Right lobe of liver (tissue), 6 donors: ENCODE data around the gene UNC5C. TPM values are rescaled to one million over a fixed set of nuclear protein-coding genes. Genes with fewer than 3 reads are reported as not detected.

ENCODE experiments used
- ATAC-seq, 4 donors: fragments of 200-7000 bp; cut with Tn5 transposase; one replicate each; pipeline ENCODE4 v1.9.1; 2020; ENCODE audit warnings: mild to moderate bottlenecking in 4 of 4, moderate library complexity in 4 of 4
- DNase-seq, 3 donors: peaks; one replicate each; pipeline ENCODE4 v3.0.0-alpha.2; 2020
- H3K27ac ChIP-seq, 3 donors: fragments of 200-600 bp; one replicate each; pipeline ENCODE4 v1.8.0; 2022
- H3K27me3 ChIP-seq, 2 donors: fragments of 200-600 bp; one replicate each; pipeline ENCODE4 v1.8.0; 2022
- H3K36me3 ChIP-seq, 4 donors: fragments of 200-600 bp; sonication (generic) in 1 of 4; one replicate each; pipeline versions ENCODE4 v1.5.1 to v1.8.0; 2017 to 2022; ENCODE audit warnings: control low read depth in 1 of 4
- H3K4me1 ChIP-seq, 4 donors: fragments of 200-600 bp; sonication (generic) in 1 of 4; one replicate each; pipeline versions ENCODE4 v1.5.1 to v1.8.0; 2017 to 2022; ENCODE audit warnings: control low read depth in 1 of 4
- H3K4me3 ChIP-seq, 3 donors: fragments of 200-600 bp; one replicate each; pipeline ENCODE4 v1.8.0; 2022
- H3K9me3 ChIP-seq, 4 donors: fragments of 200-600 bp; sonication (generic) in 1 of 4; one replicate each; pipeline versions ENCODE4 v1.5.1 to v1.8.0; 2017 to 2022; ENCODE audit warnings: control low read depth in 1 of 4
- CTCF ChIP-seq, 4 donors: fragments of 200-600 bp in 3 of 4; fragments of 450-650 bp in 1 of 4; IDR thresholded peaks; one replicate each; pipeline versions ENCODE4 v1.5.1 to v1.8.0; 2016 to 2022; ENCODE audit warnings: antibody characterized with exemption in 4 of 4, mild to moderate bottlenecking in 2 of 4
- POLR2A ChIP-seq: fragments of 450-650 bp; IDR thresholded peaks from one replicate; pipeline ENCODE4 v1.6.1; 2017; ENCODE audit warnings: antibody characterized with exemption, mild to moderate bottlenecking
- WGBS: methylation state at CpG from one replicate; pipeline ENCODE4 v1.1.6; 2018; ENCODE audit warnings: low coverage, low lambda C conversion rate; ENCODE audit not compliant: insufficient coverage; ENCODE audit errors: missing lambda C conversion rate; 5-methylcytosine and 5-hydroxymethylcytosine counted together
- intact Hi-C, 2 donors: fragments of 100-400 bp; cut with DNase I; formaldehyde crosslinking; loops; one replicate each; pipeline versions ENCODE4 v1.11.2 to v1.14.1; 2022
- total RNA-seq, 6 experiments: library from RNA; depleted of rRNA in 2 of 6; stranded (reverse); fragments of >200 nt in 2 of 6; fragmentation: NEBNext Ultra II Directional in 3 of 6; extraction: Animal tissue kit (Norgen Biotek cat#: 25700) in 3 of 6; gene quantifications; one replicate each; pipeline versions ENCODE4 v1.1.0 to v1.2.4, GENCODE V29; 2016 to 2023
- donor health status: DM: no; HTN: yes; CAD: no.
- donor health status: DM: no; HTN: no; CAD: no.
- donor health status: DM: no; HTN: no; CAD: no.
- donor health status: DM: no; HTN: yes; CAD: no.
- donor health status: DM: no; HTN: yes; CAD: no.

Gene UNC5C
- total RNA-seq, 6 experiments from 2014 or later: 0.50 to 0.71 (median 0.63) TPM

- no peak overlapping the region for H3K4me3 ChIP-seq
- no peaks in the 10 kb centered on the region for H3K9me3 ChIP-seq
- peak in 1 of 4 donors; percentile 95 for ATAC-seq
- TF ChIP-seq POLR2A: no peak
- TF ChIP-seq CTCF (IDR thresholded peaks at IDR 0.05): no peak
- no peak overlapping the region for H3K27ac ChIP-seq
- H3K4me1 ChIP-seq: no peaks in the 10 kb centered on the region
- no peak for DNase-seq
- WGBS: 36% methylated on average over 1 of the region's 1 CpG
- intact Hi-C loops: no loop called here
- H3K36me3 ChIP-seq: no peaks in the 10 kb centered on the region
- H3K27me3 ChIP-seq: no peaks in the 10 kb centered on the region
Observed at GRCh38 chr4:95284655-95285054, 264.1 kb downstream of the UNC5C start.

GRCh38 chr4:95283320-95283719 lies 265.5 kb downstream of the UNC5C start:
- DNase-seq: no peak
- Histone ChIP-seq H3K36me3 (no peaks in the 10 kb centered on the region), H3K4me1 (no peaks in the 10 kb centered on the region), H3K27ac (no peak overlapping the region), H3K4me3 (no peak overlapping the region), H3K9me3 (no peaks in the 10 kb centered on the region), H3K27me3 (no peaks in the 10 kb centered on the region)
- WGBS: 66% methylated on average over 10 of the region's 10 CpGs
- intact Hi-C loops: no loop called here
- no peak for ATAC-seq
- TF ChIP-seq POLR2A (no peak), CTCF (IDR thresholded peaks at IDR 0.05) (no peak)

- intact Hi-C loops: no loop called here
- no peaks in the 10 kb centered on the region for H3K9me3 ChIP-seq
- TF ChIP-seq POLR2A (no peak), CTCF (IDR thresholded peaks at IDR 0.05) (no peak)
- WGBS: 47% methylated on average over 3 of the region's 3 CpGs
- no peak for ATAC-seq
- H3K27ac ChIP-seq: no peak overlapping the region
- H3K27me3 ChIP-seq: no peaks in the 10 kb centered on the region
- DNase-seq: no peak
- H3K36me3 ChIP-seq: no peaks in the 10 kb centered on the region
- no peaks in the 10 kb centered on the region for H3K4me1 ChIP-seq
- no peak overlapping the region for H3K4me3 ChIP-seq
Observed at GRCh38 chr4:95272797-95273196, 276.0 kb downstream of the UNC5C start.

DNA sequence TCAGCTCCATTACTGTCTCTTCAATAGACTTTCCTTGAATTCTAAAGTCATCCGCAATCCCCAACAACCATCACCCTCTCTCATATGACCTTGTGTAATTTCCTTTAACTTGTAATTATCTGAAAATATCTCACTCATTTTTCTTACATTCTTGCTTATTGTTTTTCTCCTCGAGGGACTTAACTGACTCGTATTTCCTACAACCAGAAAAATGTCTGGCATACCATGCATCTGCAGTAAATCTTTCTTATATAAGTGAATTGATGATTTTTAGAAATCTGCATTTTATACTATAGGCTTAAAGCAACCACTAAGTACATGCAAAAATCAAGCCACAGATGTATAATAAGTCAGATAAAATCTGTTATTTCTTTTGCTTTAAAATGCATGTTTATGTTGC lies 276.7 kb downstream of the UNC5C start:
- 57% methylated on average over 3 of the region's 3 CpGs for WGBS
- Histone ChIP-seq H3K36me3 (no peaks in the 10 kb centered on the region), H3K4me1 (no peaks in the 10 kb centered on the region), H3K4me3 (no peak overlapping the region), H3K9me3 (no peaks in the 10 kb centered on the region), H3K27ac (no peak overlapping the region), H3K27me3 (no peaks in the 10 kb centered on the region)
- ATAC-seq (no peak), DNase-seq (no peak)
- TF ChIP-seq CTCF (IDR thresholded peaks at IDR 0.05): no peak
- intact Hi-C loops: no loop called here
